Neutrophil (primary cell): ENCODE results near the gene CIB4.

Source experiments
- H3K27ac ChIP-seq: fragments of 200-600 bp; sonication (generic); 2 replicates; pipeline ENCODE4 v1.5.1; 2016; ENCODE audit warnings: mild to moderate bottlenecking, moderate library complexity
- H3K27me3 ChIP-seq: fragments of 200-600 bp; sonication (generic); 2 replicates; pipeline ENCODE4 v1.6.0; 2016; ENCODE audit warnings: mild to moderate bottlenecking
- H3K36me3 ChIP-seq: fragments of 200-600 bp; sonication (generic); 2 replicates; pipeline ENCODE4 v1.5.1; 2017
- H3K4me1 ChIP-seq, 2 experiments: fragments of 200-600 bp in 1 of 2; sonication (generic) in 1 of 2; 1 replicate in 1 of 2; 2 replicates in 1 of 2; pipeline versions ENCODE4 v1.5.1 to v1.6.1; 2013 to 2016; ENCODE audit warnings: low read depth in 1 of 2, low read length in 1 of 2, mild to moderate bottlenecking in 1 of 2, moderate library complexity in 1 of 2; ENCODE audit not compliant: control insufficient read depth in 1 of 2, insufficient read depth in 1 of 2
- H3K4me3 ChIP-seq, 2 experiments: fragments of 200-600 bp in 1 of 2; sonication (generic) in 1 of 2; 1 replicate in 1 of 2; 2 replicates in 1 of 2; pipeline ENCODE4 v1.5.1; 2013 to 2016; ENCODE audit warnings: low read depth in 1 of 2, low read length in 1 of 2, mild to moderate bottlenecking in 1 of 2, moderate library complexity in 1 of 2
- H3K9me3 ChIP-seq: fragments of 200-600 bp; sonication (generic); 2 replicates; pipeline ENCODE4 v1.5.1; 2016
- TF ChIP-seq, protein P1 (sequence below): fragments of 200-600 bp; sonication (generic); IDR thresholded peaks from 2 replicates; pipeline ENCODE4 v1.5.1; 2016; ENCODE audit warnings: antibody characterized with exemption

CIB4 gene

DNA sequence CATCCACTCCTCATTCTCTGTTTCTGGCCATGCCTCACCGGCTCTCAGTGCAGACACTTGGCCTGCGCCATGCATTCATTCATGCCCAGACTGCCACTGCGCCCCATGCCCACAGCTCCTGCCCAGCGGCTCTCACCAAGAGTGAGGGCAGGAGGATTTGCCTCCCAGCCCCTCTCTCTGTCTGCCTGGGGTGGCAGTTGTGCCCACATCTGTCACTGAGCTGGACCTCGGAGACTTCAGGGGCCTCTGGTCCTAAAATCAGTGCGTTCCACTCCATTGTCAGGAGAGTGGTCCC, 75.1 kb downstream of the CIB4 start:
- H3K27ac ChIP-seq = no peak overlapping the region
- peaks cover 84% of the 10 kb centered on the region for H3K27me3 ChIP-seq
- TF ChIP-seq, protein P1, sequence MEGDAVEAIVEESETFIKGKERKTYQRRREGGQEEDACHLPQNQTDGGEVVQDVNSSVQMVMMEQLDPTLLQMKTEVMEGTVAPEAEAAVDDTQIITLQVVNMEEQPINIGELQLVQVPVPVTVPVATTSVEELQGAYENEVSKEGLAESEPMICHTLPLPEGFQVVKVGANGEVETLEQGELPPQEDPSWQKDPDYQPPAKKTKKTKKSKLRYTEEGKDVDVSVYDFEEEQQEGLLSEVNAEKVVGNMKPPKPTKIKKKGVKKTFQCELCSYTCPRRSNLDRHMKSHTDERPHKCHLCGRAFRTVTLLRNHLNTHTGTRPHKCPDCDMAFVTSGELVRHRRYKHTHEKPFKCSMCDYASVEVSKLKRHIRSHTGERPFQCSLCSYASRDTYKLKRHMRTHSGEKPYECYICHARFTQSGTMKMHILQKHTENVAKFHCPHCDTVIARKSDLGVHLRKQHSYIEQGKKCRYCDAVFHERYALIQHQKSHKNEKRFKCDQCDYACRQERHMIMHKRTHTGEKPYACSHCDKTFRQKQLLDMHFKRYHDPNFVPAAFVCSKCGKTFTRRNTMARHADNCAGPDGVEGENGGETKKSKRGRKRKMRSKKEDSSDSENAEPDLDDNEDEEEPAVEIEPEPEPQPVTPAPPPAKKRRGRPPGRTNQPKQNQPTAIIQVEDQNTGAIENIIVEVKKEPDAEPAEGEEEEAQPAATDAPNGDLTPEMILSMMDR = no peak
- peaks cover 3 to 5% of the 10 kb centered on the region in 2 experiments for H3K4me1 ChIP-seq
- H3K4me3 ChIP-seq = no peak overlapping the region
- no peaks in the 10 kb centered on the region for H3K9me3 ChIP-seq
- no peaks in the 10 kb centered on the region for H3K36me3 ChIP-seq

DNA sequence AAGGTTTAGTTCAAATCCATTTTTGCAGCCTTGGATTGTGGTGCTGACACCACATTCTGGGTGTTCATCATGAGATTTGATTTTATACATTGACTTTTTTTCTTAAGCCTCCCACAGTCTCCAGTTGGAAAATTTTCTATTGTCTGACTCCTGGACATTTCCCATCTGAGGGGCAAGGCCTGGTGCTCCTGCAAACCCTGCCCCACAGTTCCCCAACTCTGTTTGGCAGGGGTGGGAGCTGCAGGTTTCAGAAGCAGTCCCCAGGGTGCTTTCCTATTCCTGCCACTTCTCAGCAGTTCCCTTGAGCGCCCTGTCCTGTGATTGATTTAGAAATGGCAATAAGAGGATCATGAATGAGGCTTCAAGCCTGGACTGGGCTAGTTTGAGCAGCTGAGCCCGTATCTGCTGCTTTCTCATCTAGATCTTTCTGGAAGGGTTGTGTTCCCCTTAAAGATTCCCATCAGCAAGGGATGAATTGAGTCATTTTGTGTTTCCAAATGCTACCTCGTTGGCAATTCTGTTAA, 77.0 kb downstream of the CIB4 start:
- no peak overlapping the region for H3K27ac ChIP-seq

DNA sequence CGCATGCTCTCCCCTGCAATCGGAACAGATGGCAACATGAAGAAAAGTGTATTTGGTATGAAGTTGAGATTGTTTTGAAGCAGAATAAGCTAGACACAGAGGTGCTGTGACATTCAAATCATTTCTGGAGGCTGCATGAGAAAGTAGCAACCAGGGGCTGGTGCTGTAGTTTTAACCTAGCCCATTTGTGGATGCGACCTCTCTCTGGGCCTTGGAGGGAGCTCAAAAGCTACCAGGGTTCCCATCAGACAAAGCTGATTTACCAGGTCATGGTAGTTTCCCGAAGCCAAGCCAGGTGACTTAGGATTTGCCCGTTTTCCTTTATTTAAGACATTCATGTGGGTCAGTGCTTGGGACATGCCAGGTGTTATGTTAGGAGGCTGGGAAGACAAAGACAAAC, 77.5 kb downstream of the CIB4 start:
- Histone ChIP-seq H3K36me3 (no peaks in the 10 kb centered on the region), H3K4me3 (no peak overlapping the region), H3K9me3 (no peaks in the 10 kb centered on the region), H3K27me3 (peaks cover 94% of the 10 kb centered on the region), H3K4me1 (peaks cover 3 to 5% of the 10 kb centered on the region in 2 experiments), H3K27ac (no peak overlapping the region)
- TF ChIP-seq, protein P1 = no peak

More for the DNA sequence above, 77.0 kb downstream of the CIB4 start:
- H3K36me3 ChIP-seq = no peaks in the 10 kb centered on the region
- H3K9me3 ChIP-seq = no peaks in the 10 kb centered on the region
- no peak overlapping the region for H3K4me3 ChIP-seq
- TF ChIP-seq, protein P1 = no peak
- peaks cover 92% of the 10 kb centered on the region for H3K27me3 ChIP-seq
- peaks cover 3 to 5% of the 10 kb centered on the region in 2 experiments for H3K4me1 ChIP-seq

DNA sequence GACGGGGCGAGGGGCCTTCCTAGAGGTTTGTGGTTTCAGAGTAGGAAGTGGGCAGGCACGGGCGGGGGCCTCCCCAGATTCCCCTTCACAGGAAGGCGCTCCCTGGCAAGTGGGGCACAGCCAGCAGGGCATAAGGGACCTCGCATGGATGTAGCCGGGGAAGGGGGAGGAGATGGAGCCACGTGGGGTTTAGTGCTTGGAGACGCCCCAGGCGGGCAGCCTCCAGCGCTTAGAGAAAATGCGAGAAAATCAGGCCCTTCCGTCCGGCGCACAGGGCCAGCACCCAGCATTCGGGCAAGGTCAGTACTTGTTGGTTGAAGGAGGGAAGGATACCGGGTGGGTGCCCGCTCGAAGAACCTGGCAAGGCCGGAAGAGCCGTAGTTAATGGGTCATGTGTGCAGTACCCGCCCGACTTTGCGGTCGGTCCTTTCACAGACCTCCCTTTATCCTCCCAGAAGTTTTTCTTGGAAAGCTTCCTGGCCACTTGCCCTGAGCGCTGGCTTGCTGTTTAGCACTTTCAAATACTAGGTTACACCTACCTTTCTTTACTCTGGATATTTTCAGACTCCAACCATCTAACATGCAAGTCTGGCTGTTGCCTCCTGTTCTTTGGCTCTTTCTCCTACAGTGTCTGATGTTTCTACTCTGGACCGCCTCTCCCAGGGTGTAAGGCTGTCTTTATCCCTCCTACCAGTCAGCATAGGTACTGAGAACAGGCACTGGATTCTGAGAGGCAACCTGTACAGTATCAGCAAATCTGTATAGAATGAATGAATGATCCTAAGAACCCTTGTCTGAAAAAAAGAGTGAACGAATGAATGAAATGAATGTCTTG, 78.1 kb downstream of the CIB4 start:
- TF ChIP-seq, protein P1 = no peak
- Histone ChIP-seq H3K27ac (no peak overlapping the region), H3K4me1 (peaks cover 3 to 5% of the 10 kb centered on the region in 2 experiments), H3K27me3 (peaks cover 95% of the 10 kb centered on the region), H3K36me3 (no peaks in the 10 kb centered on the region), H3K4me3 (no peak overlapping the region), H3K9me3 (no peaks in the 10 kb centered on the region)

DNA sequence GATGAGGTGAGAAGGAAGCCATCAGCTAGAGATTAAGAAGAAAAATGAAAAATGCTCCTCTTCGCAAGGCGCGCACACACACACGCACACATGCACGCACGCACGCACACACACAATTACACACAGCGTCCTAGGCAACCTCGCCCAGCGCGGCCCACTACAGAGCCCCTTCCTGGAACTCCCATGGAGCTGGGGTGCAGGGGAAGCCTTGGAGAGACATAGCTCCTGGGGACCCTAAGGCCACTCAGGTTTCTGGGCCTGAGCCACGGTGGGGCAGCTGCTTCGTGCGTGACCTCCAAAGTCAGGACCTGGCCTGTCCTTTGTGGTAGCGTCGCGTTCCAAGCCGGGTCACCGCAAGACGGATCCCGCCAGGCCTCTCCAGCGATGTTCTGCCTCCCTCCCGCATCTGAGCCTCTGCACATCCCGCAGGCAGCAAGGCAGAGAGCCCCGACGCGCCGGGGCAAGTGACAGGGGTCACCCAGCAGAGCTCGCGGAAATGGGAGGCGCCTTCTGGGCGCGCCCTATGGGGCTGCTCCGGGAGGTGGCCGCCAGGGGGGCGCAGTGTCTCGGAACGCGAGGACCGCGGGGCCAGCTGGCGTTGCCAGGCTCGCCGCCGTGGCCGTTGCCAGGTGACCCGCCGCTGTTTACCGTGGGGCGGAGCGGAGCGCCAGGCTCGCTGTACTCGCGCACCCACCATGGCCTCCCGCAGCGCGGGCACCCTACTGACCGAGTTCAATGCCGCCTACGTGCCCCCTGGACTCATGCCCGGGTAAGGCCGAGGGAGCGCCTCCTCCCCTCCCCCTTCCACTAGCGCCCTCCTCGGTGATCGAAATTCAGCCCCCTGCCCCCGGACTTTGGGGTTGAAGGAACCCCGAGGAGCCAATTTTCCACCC, 79.0 kb downstream of the CIB4 start:
- Histone ChIP-seq H3K36me3 (no peaks in the 10 kb centered on the region), H3K27ac (no peak overlapping the region), H3K4me3 (no peak overlapping the region), H3K27me3 (peaks cover 100% of the 10 kb centered on the region), H3K9me3 (no peaks in the 10 kb centered on the region), H3K4me1 (peaks cover 3 to 5% of the 10 kb centered on the region in 2 experiments)
- TF ChIP-seq, protein P1 = no peak
